ENCODE data around the gene SLFN5. TPM values are rescaled to one million over a fixed set of nuclear protein-coding genes. Genes with fewer than 3 reads are reported as not detected.
"Not testable (repeated sequence)": the region's sequence is repeated elsewhere in the genome, so short reads cannot be mapped to it uniquely, and the experiment has no call there.

The SLFN5 gene
- total RNA-seq, 1 experiment from 2014 or later: 2.5 TPM

GRCh38 chr17:35293151-35293847 is 50.4 kb downstream of the SLFN5 start:
- DNase-seq: no peak
- H3K4me3 ChIP-seq: no peak overlapping the region
- no peak overlapping the region for H3K27ac ChIP-seq

GRCh38 chr17:35294756-35295155 is 51.9 kb downstream of the SLFN5 start:
- Histone ChIP-seq H3K27me3 (no peaks in the 10 kb centered on the region), H3K4me3 (no peak overlapping the region), H3K9me3 (replicated peaks) (peaks cover 6% of the 10 kb centered on the region), H3K4me1 (peaks cover 9% of the 10 kb centered on the region; the same call in 1 of the 2 replicates), H3K36me3 (no peaks in the 10 kb centered on the region), H3K27ac (no peak overlapping the region)
- DNase-seq: peak in 1 of 2 experiments; percentile 64

More at GRCh38 chr17:35293151-35293847, 50.4 kb downstream of the SLFN5 start:
- Histone ChIP-seq H3K36me3 (no peaks in the 10 kb centered on the region), H3K9me3 (replicated peaks) (peaks cover 6% of the 10 kb centered on the region), H3K4me1 (peaks cover 9% of the 10 kb centered on the region; the same call in 1 of the 2 replicates), H3K27me3 (no peaks in the 10 kb centered on the region)

GRCh38 chr17:35295686-35296085 is 52.8 kb downstream of the SLFN5 start:
- Histone ChIP-seq H3K36me3 (no peaks in the 10 kb centered on the region), H3K9me3 (replicated peaks) (peaks cover 6% of the 10 kb centered on the region; the same call in 1 of the 2 replicates), H3K27me3 (no peaks in the 10 kb centered on the region), H3K4me1 (peaks cover 9% of the 10 kb centered on the region; the same call in 1 of the 2 replicates), H3K27ac (no peak overlapping the region), H3K4me3 (no peak overlapping the region)
- no peak for DNase-seq

GRCh38 chr17:35297666-35298065 is 54.8 kb downstream of the SLFN5 start:
- Histone ChIP-seq H3K27me3 (no peaks in the 10 kb centered on the region), H3K4me1 (peaks cover 9% of the 10 kb centered on the region; the same call in 1 of the 2 replicates), H3K36me3 (no peaks in the 10 kb centered on the region), H3K9me3 (replicated peaks) (peaks cover 6% of the 10 kb centered on the region; the same call in 1 of the 2 replicates), H3K27ac (no peak overlapping the region), H3K4me3 (no peak overlapping the region)
- DNase-seq: no peak

GRCh38 chr17:35298639-35299038 is 55.8 kb downstream of the SLFN5 start:
- no peaks in the 10 kb centered on the region for H3K36me3 ChIP-seq
- H3K4me3 ChIP-seq: no peak overlapping the region
- no peaks in the 10 kb centered on the region for H3K27me3 ChIP-seq
- DNase-seq: no peak
- no peak overlapping the region for H3K27ac ChIP-seq
- peaks cover 9% of the 10 kb centered on the region; the same call in 1 of the 2 replicates for H3K4me1 ChIP-seq
- peaks cover 6% of the 10 kb centered on the region; the same call in 1 of the 2 replicates for H3K9me3 ChIP-seq (replicated peaks)

GRCh38 chr17:35299135-35299534 is 56.3 kb downstream of the SLFN5 start:
- H3K36me3 ChIP-seq: no peaks in the 10 kb centered on the region
- no peak overlapping the region for H3K27ac ChIP-seq
- no peaks in the 10 kb centered on the region for H3K27me3 ChIP-seq
- H3K4me1 ChIP-seq: peaks cover 9% of the 10 kb centered on the region; the same call in 1 of the 2 replicates
- no peak for DNase-seq
- peaks cover 6% of the 10 kb centered on the region; the same call in 1 of the 2 replicates for H3K9me3 ChIP-seq (replicated peaks)
- no peak overlapping the region for H3K4me3 ChIP-seq

- not testable (repeated sequence) for H3K27me3 ChIP-seq; H3K9me3 ChIP-seq (replicated peaks); H3K27ac ChIP-seq; H3K4me3 ChIP-seq; H3K4me1 ChIP-seq; DNase-seq; H3K36me3 ChIP-seq
These were observed 66.5 kb downstream of the SLFN5 start for GRCh38 chr17:35309345-35309744.

GRCh38 chr17:35312346-35312745 is 69.5 kb downstream of the SLFN5 start:
- Histone ChIP-seq H3K27ac (no peak overlapping the region), H3K9me3 (replicated peaks) (no peaks in the 10 kb centered on the region), H3K27me3 (no peaks in the 10 kb centered on the region), H3K36me3 (no peaks in the 10 kb centered on the region), H3K4me1 (peaks cover 19% of the 10 kb centered on the region), H3K4me3 (no peak overlapping the region)
- no peak for DNase-seq

- no peaks in the 10 kb centered on the region for H3K27me3 ChIP-seq
- no peaks in the 10 kb centered on the region for H3K9me3 ChIP-seq (replicated peaks)
- H3K4me1 ChIP-seq: peaks cover 19% of the 10 kb centered on the region
- peak; percentile 47 to 82 for DNase-seq
- no peak overlapping the region for H3K27ac ChIP-seq
- H3K4me3 ChIP-seq: no peak overlapping the region
- no peaks in the 10 kb centered on the region for H3K36me3 ChIP-seq
These were observed 70.2 kb downstream of the SLFN5 start for GRCh38 chr17:35312790-35313711.

- Histone ChIP-seq H3K36me3 (no peaks in the 10 kb centered on the region), H3K27ac (no peak overlapping the region), H3K4me3 (no peak overlapping the region), H3K4me1 (peaks cover 19% of the 10 kb centered on the region), H3K27me3 (no peaks in the 10 kb centered on the region), H3K9me3 (replicated peaks) (no peaks in the 10 kb centered on the region)
- no peak for DNase-seq
These were observed 71.1 kb downstream of the SLFN5 start for GRCh38 chr17:35313875-35314409.

- Histone ChIP-seq H3K4me3 (no peak overlapping the region), H3K27me3 (no peaks in the 10 kb centered on the region), H3K36me3 (no peaks in the 10 kb centered on the region), H3K27ac (no peak overlapping the region), H3K9me3 (replicated peaks) (no peaks in the 10 kb centered on the region), H3K4me1 (peaks cover 19% of the 10 kb centered on the region)
- peak in 1 of 2 experiments; percentile 36 for DNase-seq
These were observed 71.7 kb downstream of the SLFN5 start for GRCh38 chr17:35314415-35315216.

GRCh38 chr17:35315283-35315682 is 72.4 kb downstream of the SLFN5 start:
- H3K9me3 ChIP-seq (replicated peaks): no peaks in the 10 kb centered on the region
- no peak overlapping the region for H3K4me3 ChIP-seq
- no peaks in the 10 kb centered on the region for H3K36me3 ChIP-seq
- peaks cover 19% of the 10 kb centered on the region for H3K4me1 ChIP-seq
- H3K27ac ChIP-seq: no peak overlapping the region
- DNase-seq: peak; percentile 53 to 54
- no peaks in the 10 kb centered on the region for H3K27me3 ChIP-seq

- Histone ChIP-seq H3K27me3 (no peaks in the 10 kb centered on the region), H3K27ac (no peak overlapping the region), H3K36me3 (no peaks in the 10 kb centered on the region), H3K9me3 (replicated peaks) (no peaks in the 10 kb centered on the region), H3K4me3 (no peak overlapping the region), H3K4me1 (peaks cover 19% of the 10 kb centered on the region)
- peak in 1 of 2 experiments; percentile 39 for DNase-seq
These were observed 73.1 kb downstream of the SLFN5 start for GRCh38 chr17:35315971-35316370.

GRCh38 chr17:35322749-35323148 is 79.9 kb downstream of the SLFN5 start:
- no peak overlapping the region for H3K27ac ChIP-seq

More at GRCh38 chr17:35322749-35323148, 79.9 kb downstream of the SLFN5 start:
- Histone ChIP-seq H3K4me1 (no peaks in the 10 kb centered on the region), H3K9me3 (replicated peaks) (no peaks in the 10 kb centered on the region), H3K27me3 (no peaks in the 10 kb centered on the region; the same call in 1 of the 2 replicates), H3K36me3 (no peaks in the 10 kb centered on the region), H3K4me3 (no peak overlapping the region)
- DNase-seq: no peak

Measured in SJCRH30 (cell line).